Measurements from ENCODE around the gene SYNJ1. TPM values are rescaled to one million over a fixed set of nuclear protein-coding genes. Genes with fewer than 3 reads are reported as not detected.

The SYNJ1 gene
- total and polyA plus RNA-seq, 9 of the 15 experiments (the other 6 are each of a cell fraction or from before 2014, with no cell fraction given), result 2.4 to 10.6 (median 5.6) TPM

- no peak for TF ChIP-seq ZNF407 (IDR thresholded peaks at IDR 0.05; ENCODE audit: low read depth)
- TF ChIP-seq MXD1 (CRISPR knock-in tag; IDR thresholded peaks at IDR 0.05; ENCODE audit: borderline replicate concordance, poor library complexity, severe bottlenecking), result no peak
Measured at GRCh38 chr21:32602099-32602498, 125.7 kb downstream of the SYNJ1 start (continued).

Data from K562 (cell line).